ENCODE data around the gene OR8G5. TPM values are rescaled to one million over a fixed set of nuclear protein-coding genes. Genes with fewer than 3 reads are reported as not detected.
"Not testable (repeated sequence)": the region's sequence is repeated elsewhere in the genome, so short reads cannot be mapped to it uniquely, and the experiment has no call there.

Gene OR8G5
- total and polyA plus RNA-seq, 7 donors, result not detected

DNA sequence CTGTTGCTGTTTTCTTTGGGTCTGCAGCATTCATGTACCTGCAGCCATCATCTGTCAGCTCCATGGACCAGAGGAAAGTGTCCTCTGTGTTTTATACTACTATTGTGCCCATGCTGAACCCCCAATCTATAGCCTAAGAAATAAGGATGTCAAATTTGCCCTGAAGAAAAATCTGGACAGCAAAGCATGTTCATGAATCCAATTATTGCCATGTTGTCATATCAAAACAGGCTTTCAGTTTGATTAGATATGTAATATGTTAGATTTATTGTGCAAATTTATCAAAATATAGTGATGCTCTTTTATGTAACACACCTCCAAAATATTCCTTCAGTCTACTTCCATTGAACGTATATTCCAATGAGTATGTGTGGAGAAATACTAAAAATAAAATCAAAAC is 30.7 kb upstream of the OR8G5 start:
- TF ChIP-seq CTCF (IDR thresholded peaks at IDR 0.05), result no peak
- Histone ChIP-seq H3K36me3 (ENCODE audit: insufficient read depth in 1 of 2, low read depth in 1 of 2) (no peaks in the 10 kb centered on the region), H3K27me3 (ENCODE audit: insufficient read depth in 3 of 3, low read length in 2 of 3) (no peaks in the 10 kb centered on the region), H3K9me3 (no peaks in the 10 kb centered on the region), H3K4me3 (no peak overlapping the region), H3K4me1 (no peaks in the 10 kb centered on the region), H3K27ac (no peak overlapping the region)
- no peak for ATAC-seq
- DNase-seq, result no peak
- intact Hi-C loops (cut with DNase I), result no loop called here
- WGBS, 3 donors, result 76 to 84% (median 83%) methylated on average over 1 of the region's 1 CpG

DNA sequence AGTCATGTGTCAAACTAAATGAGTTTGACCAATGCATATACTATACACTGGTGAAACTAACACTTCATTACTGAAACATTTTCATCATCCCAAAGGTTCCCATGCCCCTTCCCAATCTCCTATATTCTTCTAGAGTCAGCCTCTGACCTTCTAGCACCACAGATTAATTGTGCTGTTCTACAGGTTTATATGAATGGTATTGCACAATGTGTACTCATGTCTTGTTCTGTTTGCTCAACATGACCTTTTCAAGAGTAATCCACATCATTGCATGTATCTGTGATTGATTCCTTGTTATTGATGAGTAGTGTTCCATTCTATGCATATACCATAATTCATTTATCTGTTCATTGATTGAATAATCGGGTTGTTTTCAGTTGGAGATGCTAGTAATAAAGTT is 22.8 kb upstream of the OR8G5 start:
- 30 to 91% (median 42%) methylated on average over 1 of the region's 1 CpG for WGBS, 3 donors
- DNase-seq (no peak), ATAC-seq (no peak)
- Histone ChIP-seq H3K9me3 (no peaks in the 10 kb centered on the region), H3K4me1 (no peaks in the 10 kb centered on the region), H3K27ac (no peak overlapping the region), H3K4me3 (no peak overlapping the region), H3K27me3 (ENCODE audit: insufficient read depth in 3 of 3, low read length in 2 of 3) (no peaks in the 10 kb centered on the region), H3K36me3 (ENCODE audit: insufficient read depth in 1 of 2, low read depth in 1 of 2) (no peaks in the 10 kb centered on the region)
- no peak for TF ChIP-seq CTCF (IDR thresholded peaks at IDR 0.05)
- intact Hi-C loops (cut with DNase I), result no loop called here

DNA sequence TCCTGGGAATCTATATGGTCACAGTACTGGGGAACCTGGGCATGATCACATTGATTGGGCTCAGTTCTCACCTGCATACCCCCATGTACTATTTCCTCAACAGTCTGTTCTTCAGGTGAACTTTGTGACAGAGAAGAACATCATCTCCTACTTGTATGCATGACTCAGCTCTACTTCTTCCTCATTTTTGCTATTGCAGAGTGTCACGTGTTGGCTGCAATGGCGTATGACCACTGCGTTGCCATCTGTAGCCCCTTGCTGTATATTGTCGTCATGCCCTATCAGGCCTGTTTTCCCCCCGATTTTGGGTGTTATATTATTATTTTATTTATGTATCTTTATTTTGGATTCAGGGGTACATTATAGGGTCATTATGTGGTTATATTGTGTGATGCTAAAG is 17.7 kb upstream of the OR8G5 start:
- no peak for TF ChIP-seq CTCF (IDR thresholded peaks at IDR 0.05)
- 56 to 73% (median 66%) methylated on average over 5 of the region's 5 CpGs for WGBS, 3 donors
- ATAC-seq (no peak), DNase-seq (no peak)
- intact Hi-C loops (cut with DNase I), result no loop called here
- Histone ChIP-seq H3K4me3 (no peak overlapping the region), H3K36me3 (ENCODE audit: insufficient read depth in 1 of 2, low read depth in 1 of 2) (no peaks in the 10 kb centered on the region), H3K9me3 (no peaks in the 10 kb centered on the region), H3K4me1 (no peaks in the 10 kb centered on the region), H3K27ac (no peak overlapping the region), H3K27me3 (ENCODE audit: insufficient read depth in 3 of 3, low read length in 2 of 3) (no peaks in the 10 kb centered on the region)

- intact Hi-C loops (cut with DNase I), result no loop called here
- no peak within 1 kb of the TSS for H3K27ac ChIP-seq
- H3K4me1 ChIP-seq, result no peaks in the 10 kb centered on the region
- TF ChIP-seq CTCF (IDR thresholded peaks at IDR 0.05), result no peak
- no peaks in the 10 kb centered on the region for H3K36me3 ChIP-seq (ENCODE audit: insufficient read depth in 1 of 2, low read depth in 1 of 2)
- 63 to 70% (median 70%) methylated on average over 3 of the region's 3 CpGs for WGBS, 3 donors
- H3K4me3 ChIP-seq, result no peak within 1 kb of the TSS
- H3K9me3 ChIP-seq, result no peaks in the 10 kb centered on the region
- ATAC-seq (no peak), DNase-seq (no peak)
- H3K27me3 ChIP-seq (ENCODE audit: insufficient read depth in 3 of 3, low read length in 2 of 3), result no peaks in the 10 kb centered on the region
Measured at GRCh38 chr11:124240621-124241397, 15.4 kb upstream of the OR8G5 start, which contains the start of gene OR8G1. Gene OR8G1, plus strand, starts transcription at chr11:124241095. Its CDS starts 8,581 bp downstream, at chr11:124249676.

DNA sequence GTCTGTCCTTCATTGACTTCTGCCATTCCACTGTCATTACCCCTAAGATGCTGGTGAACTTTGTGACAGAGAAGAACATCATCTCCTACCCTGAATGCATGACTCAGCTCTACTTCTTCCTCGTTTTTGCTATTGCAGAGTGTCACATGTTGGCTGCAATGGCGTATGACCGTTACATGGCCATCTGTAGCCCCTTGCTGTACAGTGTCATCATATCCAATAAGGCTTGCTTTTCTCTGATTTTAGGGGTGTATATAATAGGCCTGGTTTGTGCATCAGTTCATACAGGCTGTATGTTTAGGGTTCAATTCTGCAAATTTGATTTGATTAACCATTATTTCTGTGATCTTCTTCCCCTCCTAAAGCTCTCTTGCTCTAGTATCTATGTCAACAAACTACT is 6.3 kb upstream of the OR8G5 start:
- H3K9me3 ChIP-seq; H3K4me3 ChIP-seq; H3K27me3 ChIP-seq (ENCODE audit: insufficient read depth in 3 of 3, low read length in 2 of 3); H3K27ac ChIP-seq; H3K4me1 ChIP-seq; H3K36me3 ChIP-seq (ENCODE audit: insufficient read depth in 1 of 2, low read depth in 1 of 2); ATAC-seq; DNase-seq; intact Hi-C loops (cut with DNase I): not testable (repeated sequence)
- WGBS, 3 donors, result 53 to 75% (median 63%) methylated on average over 3 of the region's 3 CpGs

DNA sequence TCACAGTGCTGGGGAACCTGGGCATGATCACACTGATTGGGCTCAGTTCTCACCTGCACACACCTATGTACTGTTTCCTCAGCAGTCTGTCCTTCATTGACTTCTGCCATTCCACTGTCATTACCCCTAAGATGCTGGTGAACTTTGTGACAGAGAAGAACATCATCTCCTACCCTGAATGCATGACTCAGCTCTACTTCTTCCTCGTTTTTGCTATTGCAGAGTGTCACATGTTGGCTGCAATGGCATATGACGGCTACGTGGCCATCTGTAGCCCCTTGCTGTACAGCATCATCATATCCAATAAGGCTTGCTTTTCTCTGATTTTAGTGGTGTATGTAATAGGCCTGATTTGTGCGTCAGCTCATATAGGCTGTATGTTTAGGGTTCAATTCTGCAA is 8.9 kb downstream of the OR8G5 start:
- ATAC-seq; intact Hi-C loops (cut with DNase I); H3K4me1 ChIP-seq; H3K27me3 ChIP-seq (ENCODE audit: insufficient read depth in 3 of 3, low read length in 2 of 3); H3K36me3 ChIP-seq (ENCODE audit: insufficient read depth in 1 of 2, low read depth in 1 of 2); H3K4me3 ChIP-seq; DNase-seq; H3K9me3 ChIP-seq; H3K27ac ChIP-seq: not testable (repeated sequence)
- WGBS, 3 donors, result 64 to 66% (median 64%) methylated on average over 4 of the region's 4 CpGs

- H3K9me3 ChIP-seq; H3K4me3 ChIP-seq; H3K36me3 ChIP-seq (ENCODE audit: insufficient read depth in 1 of 2, low read depth in 1 of 2); intact Hi-C loops (cut with DNase I); H3K27ac ChIP-seq; H3K4me1 ChIP-seq; H3K27me3 ChIP-seq (ENCODE audit: insufficient read depth in 3 of 3, low read length in 2 of 3); ATAC-seq; DNase-seq: not testable (repeated sequence)
- 40 to 47% (median 40%) methylated on average over 7 of the region's 7 CpGs for WGBS, 3 donors
Measured at GRCh38 chr11:124270886-124271285, 14.7 kb downstream of the OR8G5 start.

Data from psoas muscle (tissue), 8 donors.